ENCODE data around the gene PLK3. TPM values are rescaled to one million over a fixed set of nuclear protein-coding genes. Genes with fewer than 3 reads are reported as not detected.

Gene PLK3
- total and polyA plus RNA-seq, 2 experiments from 2014 or later, result 9.5 to 12.4 TPM

DNA sequence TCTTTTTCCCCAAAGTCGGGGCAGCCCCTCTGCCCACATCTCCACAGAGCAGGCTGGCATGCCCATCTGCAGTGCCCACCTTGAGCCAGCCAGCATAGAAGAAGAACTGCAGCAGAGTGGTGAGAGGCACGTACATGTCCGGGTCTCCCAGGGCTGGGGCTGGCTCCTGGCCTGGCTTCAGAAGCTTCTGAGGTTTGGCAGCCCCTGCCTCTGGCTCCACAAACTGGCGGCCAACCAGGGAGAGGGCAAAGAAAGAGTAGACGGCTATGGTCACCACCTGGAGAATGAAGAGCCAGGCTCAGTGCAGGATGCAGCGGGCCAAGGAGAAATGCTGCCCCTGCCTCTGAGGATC is 15.2 kb upstream of the PLK3 start:
- Histone ChIP-seq H3K27ac (no peak overlapping the region), H3K4me3 (no peak overlapping the region)
- DNase-seq (ENCODE audit: low read depth in 1 of 2, low spot score in 1 of 2), result no peak

DNA sequence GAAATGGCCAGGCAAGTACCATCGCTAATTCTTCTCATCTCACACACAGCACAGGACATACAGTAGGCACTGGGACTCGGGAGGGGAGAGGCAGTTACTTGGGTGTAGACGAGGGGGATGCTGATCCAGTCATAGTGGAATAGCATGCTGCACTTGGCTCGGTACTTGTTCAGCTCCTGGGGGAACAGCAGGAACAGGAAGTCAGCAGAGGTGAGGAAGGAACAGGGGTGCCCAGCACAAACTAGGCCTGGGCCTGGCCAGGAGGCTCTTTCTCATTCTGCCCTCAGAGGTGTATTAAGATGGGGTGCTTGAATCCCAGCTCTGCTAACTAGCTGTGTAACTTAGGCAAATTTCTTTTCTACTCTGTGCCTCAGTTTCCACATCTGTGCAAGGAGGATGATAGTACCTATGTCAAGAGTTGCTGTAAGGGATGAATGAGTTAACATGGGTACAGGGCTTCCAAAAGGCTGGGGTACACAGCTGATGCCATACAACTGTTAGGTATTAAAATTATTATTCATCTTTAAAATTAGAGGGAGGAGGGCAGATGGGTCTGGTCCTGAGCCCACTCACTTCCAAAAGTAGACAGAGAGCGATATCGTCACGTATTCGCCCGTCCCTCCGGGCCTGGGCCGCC is 14.6 kb upstream of the PLK3 start:
- no peaks in the 10 kb centered on the region for H3K9me3 ChIP-seq (ENCODE audit: low read depth)
- peaks cover 4% of the 10 kb centered on the region for H3K4me1 ChIP-seq (ENCODE audit: low read depth)
- TF ChIP-seq, protein P1, sequence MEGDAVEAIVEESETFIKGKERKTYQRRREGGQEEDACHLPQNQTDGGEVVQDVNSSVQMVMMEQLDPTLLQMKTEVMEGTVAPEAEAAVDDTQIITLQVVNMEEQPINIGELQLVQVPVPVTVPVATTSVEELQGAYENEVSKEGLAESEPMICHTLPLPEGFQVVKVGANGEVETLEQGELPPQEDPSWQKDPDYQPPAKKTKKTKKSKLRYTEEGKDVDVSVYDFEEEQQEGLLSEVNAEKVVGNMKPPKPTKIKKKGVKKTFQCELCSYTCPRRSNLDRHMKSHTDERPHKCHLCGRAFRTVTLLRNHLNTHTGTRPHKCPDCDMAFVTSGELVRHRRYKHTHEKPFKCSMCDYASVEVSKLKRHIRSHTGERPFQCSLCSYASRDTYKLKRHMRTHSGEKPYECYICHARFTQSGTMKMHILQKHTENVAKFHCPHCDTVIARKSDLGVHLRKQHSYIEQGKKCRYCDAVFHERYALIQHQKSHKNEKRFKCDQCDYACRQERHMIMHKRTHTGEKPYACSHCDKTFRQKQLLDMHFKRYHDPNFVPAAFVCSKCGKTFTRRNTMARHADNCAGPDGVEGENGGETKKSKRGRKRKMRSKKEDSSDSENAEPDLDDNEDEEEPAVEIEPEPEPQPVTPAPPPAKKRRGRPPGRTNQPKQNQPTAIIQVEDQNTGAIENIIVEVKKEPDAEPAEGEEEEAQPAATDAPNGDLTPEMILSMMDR (IDR thresholded peaks at IDR 0.05; ENCODE audit: low read depth, low read length), result no peak
- H3K36me3 ChIP-seq, result no peaks in the 10 kb centered on the region
- peak overlapping the region; percentile 10 for H3K4me3 ChIP-seq
- H3K27me3 ChIP-seq, result no peaks in the 10 kb centered on the region
- no peak for DNase-seq (ENCODE audit: low read depth in 1 of 2, low spot score in 1 of 2)
- H3K27ac ChIP-seq, result no peak overlapping the region

More for the DNA sequence above, 15.2 kb upstream of the PLK3 start:
- peaks cover 4% of the 10 kb centered on the region for H3K4me1 ChIP-seq (ENCODE audit: low read depth)
- TF ChIP-seq, protein P1 (IDR thresholded peaks at IDR 0.05; ENCODE audit: low read depth, low read length), result peak; percentile 0
- H3K9me3 ChIP-seq (ENCODE audit: low read depth), result no peaks in the 10 kb centered on the region
- no peaks in the 10 kb centered on the region for H3K36me3 ChIP-seq
- no peaks in the 10 kb centered on the region for H3K27me3 ChIP-seq

DNA sequence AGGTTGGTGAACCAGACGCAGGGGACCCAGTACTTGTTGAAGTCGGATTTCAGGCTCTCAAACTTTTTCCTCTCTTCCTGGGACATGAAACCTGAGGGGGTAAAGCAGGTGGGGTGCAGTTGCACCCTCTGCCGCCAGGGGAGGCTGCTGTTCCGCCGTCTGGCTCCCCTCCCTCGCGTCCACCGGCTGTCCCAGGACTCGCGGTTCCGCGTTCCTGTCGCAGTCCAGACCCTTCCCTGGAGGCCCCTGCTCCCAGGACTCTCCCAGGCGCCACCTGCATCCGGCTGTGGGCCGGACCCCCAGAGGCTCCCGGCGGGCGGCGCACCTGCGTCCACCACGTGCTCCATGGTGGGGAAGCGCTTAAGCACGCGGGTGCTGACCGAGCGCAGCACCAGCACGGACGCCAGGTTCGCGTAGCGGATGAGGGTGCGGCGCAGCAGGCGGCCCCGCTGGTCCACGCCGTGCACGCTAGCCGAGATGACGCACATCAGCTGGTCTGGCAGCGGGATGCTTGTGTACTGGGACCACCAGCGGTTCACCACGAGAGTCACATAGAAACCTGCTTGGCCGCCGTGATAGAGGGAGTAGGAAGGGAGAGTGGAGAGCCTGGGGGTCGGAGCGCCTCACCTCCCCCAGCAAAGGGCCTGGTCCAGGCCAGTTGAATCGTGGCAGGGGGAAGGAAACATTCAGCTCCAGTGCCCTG is 13.9 kb upstream of the PLK3 start:
- Histone ChIP-seq H3K4me1 (ENCODE audit: low read depth) (peaks cover 4% of the 10 kb centered on the region), H3K36me3 (no peaks in the 10 kb centered on the region), H3K27me3 (no peaks in the 10 kb centered on the region), H3K9me3 (ENCODE audit: low read depth) (no peaks in the 10 kb centered on the region), H3K27ac (no peak overlapping the region), H3K4me3 (peak overlapping the region; percentile 10)
- TF ChIP-seq, protein P1 (IDR thresholded peaks at IDR 0.05; ENCODE audit: low read depth, low read length), result peak; percentile 96
- DNase-seq (ENCODE audit: low read depth in 1 of 2, low spot score in 1 of 2), result peak; percentile 57 to 80

DNA sequence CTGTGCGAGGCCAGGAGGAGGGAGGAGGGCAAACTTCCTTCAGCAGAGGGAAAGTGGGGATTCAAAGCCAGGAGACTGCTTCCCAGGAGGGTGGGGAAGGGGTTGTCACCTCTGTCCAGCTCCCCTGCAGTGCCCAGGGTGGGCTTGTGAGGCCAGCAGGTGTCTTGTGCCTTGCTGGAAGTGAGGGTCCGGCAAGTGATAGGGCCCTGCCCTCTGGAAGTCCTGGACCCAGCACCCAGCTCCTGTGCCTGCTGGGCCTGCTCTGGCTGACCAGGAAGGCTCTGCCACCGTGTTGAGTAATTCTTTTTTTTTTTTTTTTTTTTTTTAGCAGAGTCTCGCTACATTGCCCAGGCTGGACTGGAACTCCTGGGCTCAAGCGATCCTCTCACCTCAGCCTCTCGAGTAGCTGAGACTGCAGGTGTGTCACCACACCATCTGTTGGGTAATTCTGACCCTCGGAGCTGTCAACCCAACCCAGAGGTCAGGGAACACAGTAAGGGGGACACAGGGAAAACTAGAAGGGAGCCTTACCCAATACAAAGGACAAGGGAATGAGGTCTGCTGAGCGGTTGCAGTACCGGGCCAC is 13.2 kb upstream of the PLK3 start:
- H3K27ac ChIP-seq, result no peak overlapping the region
- DNase-seq (ENCODE audit: low read depth in 1 of 2, low spot score in 1 of 2), result no peak
- H3K4me1 ChIP-seq (ENCODE audit: low read depth), result peaks cover 4% of the 10 kb centered on the region
- H3K9me3 ChIP-seq (ENCODE audit: low read depth), result no peaks in the 10 kb centered on the region
- no peak overlapping the region for H3K4me3 ChIP-seq
- no peaks in the 10 kb centered on the region for H3K27me3 ChIP-seq
- no peaks in the 10 kb centered on the region for H3K36me3 ChIP-seq
- TF ChIP-seq, protein P1 (IDR thresholded peaks at IDR 0.05; ENCODE audit: low read depth, low read length), result no peak

- Histone ChIP-seq H3K27ac (no peak overlapping the region), H3K36me3 (no peaks in the 10 kb centered on the region)
- DNase-seq (ENCODE audit: low read depth in 1 of 2, low spot score in 1 of 2), result no peak
These were observed 12.7 kb upstream of the PLK3 start for GRCh38 chr1:44787506-44787905.

More at GRCh38 chr1:44787506-44787905, 12.7 kb upstream of the PLK3 start:
- H3K4me3 ChIP-seq, result no peak overlapping the region
- TF ChIP-seq, protein P1 (IDR thresholded peaks at IDR 0.05; ENCODE audit: low read depth, low read length), result no peak
- H3K9me3 ChIP-seq (ENCODE audit: low read depth), result no peaks in the 10 kb centered on the region
- no peaks in the 10 kb centered on the region for H3K27me3 ChIP-seq
- H3K4me1 ChIP-seq (ENCODE audit: low read depth), result peaks cover 4% of the 10 kb centered on the region
